GM23248 (cell line): ENCODE data around the gene PROM1. TPM values are rescaled to one million over a fixed set of nuclear protein-coding genes. Genes with fewer than 3 reads are reported as not detected.

Source experiments
- DNase-seq: peaks from one replicate; pipeline ENCODE4 v3.0.0-alpha.2; 2015
- H2AFZ ChIP-seq: fragments of 200-600 bp; sonication (generic); 2 replicates; pipeline ENCODE4 v1.6.1; 2016; ENCODE audit warnings: antibody characterized with exemption
- H3F3A ChIP-seq: fragments of 200-600 bp; sonication (generic); 2 replicates; pipeline ENCODE4 v1.6.1; 2016; ENCODE audit warnings: mild to moderate bottlenecking, antibody characterized with exemption, mixed run types; ENCODE audit not compliant: insufficient read depth
- H3K27ac ChIP-seq: fragments of 200-600 bp; sonication (generic); 2 replicates; pipeline ENCODE4 v1.5.1; 2016; ENCODE audit warnings: mild to moderate bottlenecking
- H3K27me3 ChIP-seq: fragments of 200-600 bp; sonication (generic); replicated peaks from 2 replicates; pipeline ENCODE4 v1.6.1; 2016; ENCODE audit warnings: mild to moderate bottlenecking; ENCODE audit not compliant: insufficient read depth
- H3K36me3 ChIP-seq: fragments of 200-600 bp; sonication (generic); 2 replicates; pipeline ENCODE4 v1.6.1; 2016; ENCODE audit warnings: low read depth, mild to moderate bottlenecking
- H3K4me1 ChIP-seq: fragments of 200-600 bp; sonication (generic); 2 replicates; pipeline ENCODE4 v1.6.1; 2016; ENCODE audit warnings: mild to moderate bottlenecking; ENCODE audit not compliant: insufficient read depth
- H3K4me2 ChIP-seq: fragments of 200-600 bp; sonication (generic); one replicate; pipeline ENCODE4 v1.6.1; 2016; ENCODE audit warnings: mild to moderate bottlenecking; ENCODE audit not compliant: unreplicated experiment
- H3K4me3 ChIP-seq: fragments of 200-600 bp; sonication (generic); 2 replicates; pipeline ENCODE4 v1.5.1; 2016; ENCODE audit warnings: mild to moderate bottlenecking
- H3K79me2 ChIP-seq: fragments of 200-600 bp; sonication (generic); 2 replicates; pipeline ENCODE4 v1.6.1; 2016; ENCODE audit warnings: mild to moderate bottlenecking; ENCODE audit not compliant: insufficient read depth
- H3K9ac ChIP-seq: fragments of 200-600 bp; sonication (generic); 2 replicates; pipeline ENCODE4 v1.6.1; 2016; ENCODE audit warnings: mild to moderate bottlenecking
- H3K9me2 ChIP-seq: fragments of 200-600 bp; sonication (generic); 2 replicates; pipeline ENCODE4 v1.6.1; 2016; ENCODE audit warnings: mixed run types, mild to moderate bottlenecking, moderate library complexity; ENCODE audit not compliant: insufficient read depth
- H3K9me3 ChIP-seq: fragments of 200-600 bp; sonication (generic); one replicate; pipeline ENCODE4 v1.6.1; 2017; ENCODE audit warnings: low read depth
- H4K20me1 ChIP-seq: fragments of 200-600 bp; sonication (generic); 2 replicates; pipeline ENCODE4 v1.6.0; 2016; ENCODE audit not compliant: insufficient read depth
- EZH2 ChIP-seq: fragments of 200-600 bp; sonication (generic); IDR thresholded peaks from 2 replicates; pipeline ENCODE4 v1.6.1; 2018; ENCODE audit warnings: antibody characterized with exemption, mild to moderate bottlenecking; ENCODE audit not compliant: insufficient read depth, poor library complexity, severe bottlenecking
- EZH2phosphoT487 ChIP-seq: fragments of 200-600 bp; sonication (generic); IDR thresholded peaks from 2 replicates; pipeline ENCODE4 v1.6.1; 2018; ENCODE audit warnings: antibody characterized with exemption, moderate library complexity, mild to moderate bottlenecking, low read depth; ENCODE audit not compliant: insufficient read depth
- WGBS, 2 experiments: methylation state at CpG; one replicate each; pipeline ENCODE4 v1.1.6; 2015 to 2017; ENCODE audit warnings: low lambda C conversion rate in 2 of 2, low coverage in 1 of 2; ENCODE audit errors: missing lambda C conversion rate in 2 of 2; 5-methylcytosine and 5-hydroxymethylcytosine counted together
- in situ Hi-C: fragments of 300-500 bp; cut with MboI; formaldehyde crosslinking; loops from 2 replicates; pipeline ENCODE4 v1.15.0; 2020
- polyA plus RNA-seq: library from polyadenylated mRNA; unstranded; fragments of >200 nt; fragmentation: Nextera tagmentation; extraction: Ambion mirVana; gene quantifications from 2 replicates; pipeline ENCODE4 v1.2.1, GENCODE V29; 2016
- total RNA-seq: library from RNA; depleted of rRNA; stranded (reverse); fragments of >200 nt; shearing (Covaris generic); gene quantifications from 2 replicates; pipeline ENCODE4 v1.2.3, GENCODE V29; 2014

PROM1 gene
- total and polyA plus RNA-seq, 2 experiments from 2014 or later: not detected

DNA sequence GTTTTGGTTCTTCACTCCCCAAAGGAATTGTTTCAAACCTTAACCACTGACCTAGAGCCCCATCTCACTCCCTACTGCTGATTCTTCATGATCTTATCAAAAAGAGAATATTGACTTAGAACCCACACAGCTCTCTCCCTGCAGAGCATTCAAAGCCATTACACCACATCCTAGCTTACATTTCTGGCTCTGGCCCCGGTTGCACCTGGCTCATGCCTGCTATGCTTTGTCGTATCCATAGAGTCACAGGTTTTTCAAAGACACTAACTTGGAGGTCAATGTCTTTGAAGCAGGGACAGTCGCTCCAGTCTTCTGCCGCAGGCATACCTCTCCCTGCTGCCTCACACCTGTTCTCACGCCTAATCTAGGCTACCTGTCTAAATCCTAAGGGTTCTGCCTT is 78.1 kb downstream of the PROM1 start:
- no peak overlapping the region for H3K4me3 ChIP-seq
- in situ Hi-C loops: no loop called here
- no peak overlapping the region for H3K4me2 ChIP-seq
- H3K27ac ChIP-seq: no peak overlapping the region
- H3K27me3 ChIP-seq: peaks cover 50% of the 10 kb centered on the region
- 71 to 81% methylated on average over 5 of the region's 5 CpGs for WGBS, 2 experiments
- H3K9me3 ChIP-seq: no peaks in the 10 kb centered on the region
- no peaks in the 10 kb centered on the region for H3K79me2 ChIP-seq
- H3K9me2 ChIP-seq: no peaks in the 10 kb centered on the region
- DNase-seq: no peak
- H3K4me1 ChIP-seq: no peaks in the 10 kb centered on the region
- no peak overlapping the region for H2AFZ ChIP-seq
- H3F3A ChIP-seq: no peaks in the 10 kb centered on the region
- no peak overlapping the region for H3K9ac ChIP-seq
- TF ChIP-seq EZH2phosphoT487 (no peak), EZH2 (no peak)
- no peaks in the 10 kb centered on the region for H4K20me1 ChIP-seq
- no peaks in the 10 kb centered on the region for H3K36me3 ChIP-seq

DNA sequence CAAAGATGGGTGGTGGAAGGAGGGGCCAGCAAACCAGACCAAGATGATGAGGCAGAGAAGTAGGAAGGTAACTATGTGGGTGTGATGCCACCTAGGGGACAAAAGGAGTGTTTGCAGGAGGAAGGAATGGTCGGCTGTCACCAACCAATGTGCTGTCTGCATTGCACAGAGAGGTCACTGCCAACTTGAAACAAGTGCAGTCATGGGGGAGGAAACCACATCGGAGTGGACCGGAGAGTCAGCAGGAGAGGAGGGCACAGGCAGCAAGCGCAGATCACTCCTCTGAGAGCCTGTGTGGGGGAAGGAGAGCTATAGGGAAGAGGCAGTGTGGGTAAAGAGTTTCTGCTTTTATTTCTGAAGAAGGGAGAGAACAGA is 82.4 kb downstream of the PROM1 start:
- Histone ChIP-seq H3K9me2 (no peaks in the 10 kb centered on the region), H4K20me1 (no peaks in the 10 kb centered on the region), H3K27ac (no peak overlapping the region), H3K36me3 (no peaks in the 10 kb centered on the region), H3K4me3 (no peak overlapping the region), H3K9me3 (no peaks in the 10 kb centered on the region), H3K4me1 (no peaks in the 10 kb centered on the region), H3K9ac (no peak overlapping the region), H3K27me3 (peaks cover 23% of the 10 kb centered on the region), H2AFZ (peak overlapping the region; percentile 7; the same call in 1 of the 2 replicates), H3K79me2 (no peaks in the 10 kb centered on the region), H3F3A (no peaks in the 10 kb centered on the region), H3K4me2 (no peak overlapping the region)
- 0 to 1% methylated on average over 4 of the region's 4 CpGs for WGBS, 2 experiments
- DNase-seq: peak; percentile 76
- in situ Hi-C loops: no loop called here
- TF ChIP-seq EZH2phosphoT487 (no peak), EZH2 (no peak)

DNA sequence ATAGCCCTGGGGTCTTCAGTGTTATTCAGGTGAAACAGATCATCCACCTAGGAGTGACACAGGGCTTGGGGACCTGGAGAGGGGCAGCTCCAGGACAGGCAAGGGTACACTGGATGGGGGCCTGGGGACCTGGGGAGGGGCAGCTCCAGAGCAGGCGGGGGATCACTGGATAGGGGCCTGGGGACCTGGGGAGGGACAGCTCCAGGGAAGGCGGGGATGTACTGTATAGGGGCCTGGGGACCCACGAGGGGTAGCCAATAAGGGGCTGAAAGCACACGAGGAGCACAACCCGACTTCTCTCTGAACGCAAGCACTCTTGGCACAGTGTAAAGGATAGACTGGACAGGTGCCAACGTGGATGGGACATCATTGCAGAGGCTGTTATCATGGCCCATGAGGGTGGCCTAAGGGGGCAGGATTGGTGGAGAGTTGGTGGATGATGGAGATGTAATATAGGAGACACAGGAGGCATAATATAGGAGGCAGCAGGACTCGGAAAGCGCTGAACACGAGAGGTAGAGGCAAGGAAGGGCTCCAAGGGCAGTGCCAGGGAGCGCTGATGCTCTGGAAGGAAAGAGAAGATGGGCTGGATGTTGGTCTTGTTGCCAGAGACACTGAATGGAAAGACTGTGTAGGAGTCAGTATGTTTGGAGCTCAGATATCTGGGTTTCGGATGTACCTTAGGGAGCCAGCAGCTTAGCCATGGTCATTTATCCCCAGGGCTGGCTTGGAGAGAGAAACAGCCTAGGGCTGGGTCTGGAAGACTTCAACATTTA is 82.9 kb downstream of the PROM1 start:
- Histone ChIP-seq H3F3A (no peaks in the 10 kb centered on the region), H3K4me2 (no peak overlapping the region), H3K9ac (no peak overlapping the region), H3K9me2 (no peaks in the 10 kb centered on the region), H3K9me3 (no peaks in the 10 kb centered on the region), H3K27ac (no peak overlapping the region), H3K27me3 (peaks cover 20% of the 10 kb centered on the region), H3K4me1 (no peaks in the 10 kb centered on the region), H3K79me2 (no peaks in the 10 kb centered on the region), H4K20me1 (no peaks in the 10 kb centered on the region), H3K36me3 (no peaks in the 10 kb centered on the region), H2AFZ (peak overlapping the region; percentile 7; the same call in 1 of the 2 replicates), H3K4me3 (no peak overlapping the region)
- 50 to 51% methylated on average over 9 to 12 of the region's 12 CpGs for WGBS, 2 experiments
- DNase-seq: no peak
- in situ Hi-C loops: no loop called here
- no peak for TF ChIP-seq EZH2phosphoT487
- TF ChIP-seq EZH2: no peak

DNA sequence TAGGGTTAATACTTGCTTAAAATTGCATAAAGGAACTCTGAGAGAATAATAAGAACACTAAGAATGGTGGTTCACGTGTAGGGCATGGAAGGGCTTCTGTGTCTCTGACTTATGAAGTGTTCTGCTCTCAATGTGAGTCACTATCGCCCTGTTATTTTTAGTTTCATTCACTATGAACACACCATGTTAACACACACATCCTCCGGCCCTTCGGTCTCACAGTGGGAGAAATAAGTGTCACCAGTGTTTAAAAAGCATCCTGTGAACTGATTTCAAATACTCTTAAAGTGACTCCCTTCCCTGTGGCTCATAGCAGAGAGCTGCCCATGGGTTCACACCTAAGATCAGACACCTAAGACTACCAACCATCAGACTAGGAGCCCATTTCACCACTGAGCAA is 87.0 kb downstream of the PROM1 start:
- Histone ChIP-seq H3K9me2 (no peaks in the 10 kb centered on the region), H3K4me2 (no peak overlapping the region), H3K9me3 (no peaks in the 10 kb centered on the region), H2AFZ (no peak overlapping the region), H3K4me3 (no peak overlapping the region), H3F3A (no peaks in the 10 kb centered on the region), H4K20me1 (no peaks in the 10 kb centered on the region), H3K27ac (no peak overlapping the region), H3K36me3 (no peaks in the 10 kb centered on the region), H3K27me3 (peaks cover 20% of the 10 kb centered on the region; the same call in 1 of the 2 replicates), H3K4me1 (no peaks in the 10 kb centered on the region), H3K9ac (no peak overlapping the region), H3K79me2 (no peaks in the 10 kb centered on the region)
- 17 to 19% methylated on average over 4 of the region's 4 CpGs for WGBS, 2 experiments
- DNase-seq: peak; percentile 42
- no peak for TF ChIP-seq EZH2
- no peak for TF ChIP-seq EZH2phosphoT487
- in situ Hi-C loops: no loop called here

DNA sequence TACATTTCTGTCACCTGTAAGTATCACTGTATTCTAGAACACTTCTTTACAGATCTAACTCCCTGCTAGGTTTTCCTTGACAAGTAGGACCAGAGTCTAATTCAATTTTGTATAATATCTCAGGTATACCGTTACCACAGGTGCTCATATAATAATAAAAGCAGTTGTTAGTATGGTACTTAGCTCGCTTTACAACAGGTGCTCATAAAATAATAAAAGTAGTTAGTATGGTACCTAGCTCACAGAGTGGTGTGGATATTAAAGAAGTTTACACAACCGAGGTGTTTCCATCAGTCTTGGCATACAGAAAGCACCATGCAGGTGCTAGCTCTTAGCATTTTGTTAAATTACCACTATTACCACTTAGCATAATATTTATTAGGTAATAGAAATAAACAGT is 88.0 kb downstream of the PROM1 start:
- no peaks in the 10 kb centered on the region for H4K20me1 ChIP-seq
- no peaks in the 10 kb centered on the region for H3K36me3 ChIP-seq
- no peaks in the 10 kb centered on the region for H3K9me3 ChIP-seq
- in situ Hi-C loops: no loop called here
- no peak for TF ChIP-seq EZH2
- no peak for TF ChIP-seq EZH2phosphoT487
- peaks cover 26% of the 10 kb centered on the region for H3K27me3 ChIP-seq
- H3K27ac ChIP-seq: no peak overlapping the region
- no peaks in the 10 kb centered on the region for H3F3A ChIP-seq
- H3K4me3 ChIP-seq: no peak overlapping the region
- H3K4me1 ChIP-seq: no peaks in the 10 kb centered on the region
- no peak for DNase-seq
- H3K9me2 ChIP-seq: no peaks in the 10 kb centered on the region
- no peaks in the 10 kb centered on the region for H3K79me2 ChIP-seq
- no peak overlapping the region for H3K4me2 ChIP-seq
- 71 to 74% methylated on average over 3 of the region's 3 CpGs for WGBS, 2 experiments
- no peak overlapping the region for H2AFZ ChIP-seq
- H3K9ac ChIP-seq: no peak overlapping the region
